ENCODE data around the gene ZNF423. TPM values are rescaled to one million over a fixed set of nuclear protein-coding genes. Genes with fewer than 3 reads are reported as not detected.

Gene ZNF423
- polyA plus RNA-seq (2012; rRNA removed), result 1.2 and 1.9 TPM in 2 replicates
- polyA plus RNA-seq (2012; cell fraction: cytosol; rRNA removed), result 1.3 and 3.3 TPM in 2 replicates
- polyA plus RNA-seq (2012; cell fraction: nucleus; rRNA removed), result 0.51 and 1.1 TPM in 2 replicates

DNA sequence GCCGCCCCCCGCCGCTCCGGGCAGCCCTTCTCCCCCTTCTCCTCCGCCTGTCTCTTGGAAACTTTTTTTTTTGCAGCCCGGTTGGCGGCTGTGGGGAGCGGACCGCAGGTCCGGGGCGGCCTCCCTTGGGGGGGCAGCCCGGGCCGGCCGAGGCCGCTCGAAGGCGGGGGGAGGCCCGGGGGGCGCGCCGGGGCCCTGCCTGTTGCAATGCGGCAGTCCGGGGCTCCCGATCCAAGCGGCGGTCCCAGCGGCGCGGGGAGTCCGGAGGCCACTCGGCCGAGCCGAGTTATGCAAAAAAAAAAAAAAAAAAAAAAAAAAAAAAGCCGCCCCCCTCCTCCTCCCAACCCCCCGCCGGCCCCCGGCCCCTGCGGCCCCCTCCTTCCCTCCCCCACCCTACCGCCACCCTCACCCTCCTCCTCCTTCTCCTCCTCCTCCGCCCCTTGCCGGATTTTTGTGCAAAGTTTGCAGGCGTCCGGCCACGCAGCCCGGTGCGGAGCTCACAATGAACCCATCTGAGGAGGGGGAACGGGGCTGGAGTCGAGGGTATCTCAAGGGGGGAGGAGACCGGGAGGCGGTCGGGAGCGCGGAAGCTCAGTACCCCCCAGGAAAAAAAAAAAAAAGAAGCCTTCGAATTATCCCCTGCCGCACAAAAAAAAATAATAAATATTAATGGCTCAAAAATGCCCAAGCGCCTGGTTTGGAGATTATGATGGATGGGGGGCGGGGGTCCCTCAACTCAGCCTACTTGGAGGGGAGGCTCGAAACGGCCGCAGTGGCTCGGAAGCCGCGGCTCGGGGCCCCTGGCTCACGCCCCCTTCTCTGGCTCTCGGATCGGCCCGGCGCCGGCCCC, at the start of gene ZNF423:
Gene ZNF423, minus strand, starts transcription at position 291 of the 850 bp plus-strand sequence. CDS start 338 bp downstream, outside the sequence.
- Histone ChIP-seq H3K9ac (peak within 1 kb of the TSS; percentile 62; the same call in 1 of the 2 replicates), H3K27ac (ENCODE audit: low read depth in 2 of 2, low read length in 1 of 2) (peak within 1 kb of the TSS in 1 of 2 experiments; percentile 92; a peak in 2 of 4 replicates), H2AFZ (ENCODE audit: low read depth) (peak within 1 kb of the TSS; percentile 78), H3K4me2 (peak within 1 kb of the TSS; percentile 91), H3F3A (replicated peaks; ENCODE audit: insufficient read depth) (no peaks in the 10 kb centered on the region), H3K9me3 (no peaks in the 10 kb centered on the region), H3K36me3 (replicated peaks in 1 of 2; ENCODE audit: control insufficient read depth in 1 of 2, insufficient read depth in 2 of 2, low read length in 1 of 2) (no peaks in the 10 kb centered on the region), H4K20me1 (ENCODE audit: insufficient read depth) (no peaks in the 10 kb centered on the region; the same call in none of the 2 replicates), H3K4me1 (ENCODE audit: control insufficient read depth in 1 of 2, insufficient read depth in 2 of 2, low read depth in 1 of 2, low read length in 1 of 2) (peaks cover 13 to 39% of the 10 kb centered on the region in 2 experiments; a peak in 3 of 4 replicates), H3K4me3 (ENCODE audit: low read depth in 2 of 2, low read length in 1 of 2) (peak within 1 kb of the TSS; percentile 61 to 68), H3K27me3 (ENCODE audit: insufficient read depth) (peaks cover 8% of the 10 kb centered on the region), H3K9me2 (no peaks in the 10 kb centered on the region), H3K79me2 (ENCODE audit: insufficient read depth) (no peaks in the 10 kb centered on the region)
- peak; percentile 75 for DNase-seq
- CTCF ChIA-PET, result interaction anchor here (1.2 to 5.1 kb wide), 23 partner anchors 9 to 448 kb away, joined by 3 to 94 read pairs (median 15); no protein-coding TSS in a partner anchor
- TF ChIP-seq NRF1 (IDR thresholded peaks at IDR 0.05; ENCODE audit: low read depth, low read length), result no peak
- no peak for TF ChIP-seq MEF2A (IDR thresholded peaks at IDR 0.05; ENCODE audit: borderline replicate concordance, low read depth)
- TF ChIP-seq, protein P1, sequence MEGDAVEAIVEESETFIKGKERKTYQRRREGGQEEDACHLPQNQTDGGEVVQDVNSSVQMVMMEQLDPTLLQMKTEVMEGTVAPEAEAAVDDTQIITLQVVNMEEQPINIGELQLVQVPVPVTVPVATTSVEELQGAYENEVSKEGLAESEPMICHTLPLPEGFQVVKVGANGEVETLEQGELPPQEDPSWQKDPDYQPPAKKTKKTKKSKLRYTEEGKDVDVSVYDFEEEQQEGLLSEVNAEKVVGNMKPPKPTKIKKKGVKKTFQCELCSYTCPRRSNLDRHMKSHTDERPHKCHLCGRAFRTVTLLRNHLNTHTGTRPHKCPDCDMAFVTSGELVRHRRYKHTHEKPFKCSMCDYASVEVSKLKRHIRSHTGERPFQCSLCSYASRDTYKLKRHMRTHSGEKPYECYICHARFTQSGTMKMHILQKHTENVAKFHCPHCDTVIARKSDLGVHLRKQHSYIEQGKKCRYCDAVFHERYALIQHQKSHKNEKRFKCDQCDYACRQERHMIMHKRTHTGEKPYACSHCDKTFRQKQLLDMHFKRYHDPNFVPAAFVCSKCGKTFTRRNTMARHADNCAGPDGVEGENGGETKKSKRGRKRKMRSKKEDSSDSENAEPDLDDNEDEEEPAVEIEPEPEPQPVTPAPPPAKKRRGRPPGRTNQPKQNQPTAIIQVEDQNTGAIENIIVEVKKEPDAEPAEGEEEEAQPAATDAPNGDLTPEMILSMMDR (IDR thresholded peaks at IDR 0.05), result 0 out of 2 replicates have a peak, but pooled peaks have one; percentile 5
- TF ChIP-seq, protein P2, sequence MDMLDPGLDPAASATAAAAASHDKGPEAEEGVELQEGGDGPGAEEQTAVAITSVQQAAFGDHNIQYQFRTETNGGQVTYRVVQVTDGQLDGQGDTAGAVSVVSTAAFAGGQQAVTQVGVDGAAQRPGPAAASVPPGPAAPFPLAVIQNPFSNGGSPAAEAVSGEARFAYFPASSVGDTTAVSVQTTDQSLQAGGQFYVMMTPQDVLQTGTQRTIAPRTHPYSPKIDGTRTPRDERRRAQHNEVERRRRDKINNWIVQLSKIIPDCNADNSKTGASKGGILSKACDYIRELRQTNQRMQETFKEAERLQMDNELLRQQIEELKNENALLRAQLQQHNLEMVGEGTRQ (IDR thresholded peaks at IDR 0.05; ENCODE audit: borderline replicate concordance, low read depth, low read length), result no peak
- no peak for TF ChIP-seq RAD21 (IDR thresholded peaks at IDR 0.05; ENCODE audit: low read length)
- under 1% methylated on average over 52 of the region's 70 CpGs for WGBS (ENCODE audit: low lambda C conversion rate)
- POLR2A ChIA-PET, result interaction anchor here (0.6 to 1.8 kb wide), 6 partner anchors 12 to 212 kb away, joined by 3 to 5 read pairs (median 4); no protein-coding TSS in a partner anchor

DNA sequence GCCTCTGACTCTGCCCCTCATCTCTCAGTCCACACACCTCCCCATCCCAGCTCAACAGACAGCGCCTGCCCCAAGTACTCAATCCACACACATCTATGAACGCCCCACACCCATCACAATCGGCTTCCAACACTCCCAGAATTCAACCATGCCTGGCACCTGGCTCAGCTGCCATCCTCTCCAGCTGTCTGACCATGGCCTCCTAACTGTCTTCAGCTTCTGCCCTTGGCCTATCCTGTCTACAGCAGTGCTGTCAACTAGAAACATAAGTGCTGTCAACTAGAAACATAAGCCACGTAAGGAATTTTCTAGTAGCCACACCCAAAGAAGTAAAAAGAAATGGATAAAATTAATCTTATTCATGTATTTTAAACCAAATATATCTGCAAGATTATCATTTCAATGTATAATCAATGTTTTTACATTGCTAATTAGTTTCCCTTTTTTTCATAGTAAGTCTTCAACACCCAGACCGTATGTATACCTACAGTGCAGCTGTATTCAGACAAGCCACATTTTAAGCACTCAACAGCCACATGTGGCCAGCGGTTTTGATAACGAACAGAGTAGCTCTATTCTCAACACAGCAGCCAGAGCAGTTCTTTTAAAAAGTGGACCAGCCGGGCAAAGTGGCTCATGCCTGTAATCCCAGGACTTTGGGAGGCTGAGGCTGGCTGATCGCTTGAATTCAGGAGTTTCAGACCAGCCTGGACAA, 48.6 kb upstream of the ZNF423 start:
- 35% methylated on average over 9 of the region's 9 CpGs for WGBS (ENCODE audit: low lambda C conversion rate)
- Histone ChIP-seq H3K9me2 (no peaks in the 10 kb centered on the region), H3K27me3 (ENCODE audit: insufficient read depth) (no peaks in the 10 kb centered on the region; the same call in 1 of the 2 replicates), H3K79me2 (ENCODE audit: insufficient read depth) (no peaks in the 10 kb centered on the region), H3K4me3 (ENCODE audit: low read depth in 2 of 2, low read length in 1 of 2) (no peak overlapping the region), H3K36me3 (replicated peaks in 1 of 2; ENCODE audit: control insufficient read depth in 1 of 2, insufficient read depth in 2 of 2, low read length in 1 of 2) (no peaks in the 10 kb centered on the region), H4K20me1 (ENCODE audit: insufficient read depth) (no peaks in the 10 kb centered on the region), H3K4me2 (no peak overlapping the region), H3K9me3 (no peaks in the 10 kb centered on the region), H3F3A (replicated peaks; ENCODE audit: insufficient read depth) (no peaks in the 10 kb centered on the region), H2AFZ (ENCODE audit: low read depth) (no peak overlapping the region), H3K9ac (no peak overlapping the region), H3K27ac (ENCODE audit: low read depth in 2 of 2, low read length in 1 of 2) (no peak overlapping the region), H3K4me1 (ENCODE audit: control insufficient read depth in 1 of 2, insufficient read depth in 2 of 2, low read depth in 1 of 2, low read length in 1 of 2) (no peaks in the 10 kb centered on the region)
- ChIA-PET CTCF (interaction anchor here (1.1 to 2.3 kb wide), 3 partner anchors 17 to 47 kb away, joined by 8 to 9 read pairs (median 9); no protein-coding TSS in a partner anchor), POLR2A (no interaction called here)
- no peak for DNase-seq
- TF ChIP-seq RCOR1 (IDR thresholded peaks at IDR 0.05; ENCODE audit: low read length), result no peak
- TF ChIP-seq RXRA (IDR thresholded peaks at IDR 0.05; ENCODE audit: borderline replicate concordance, low read depth), result no peak
- TF ChIP-seq TCF12 (IDR thresholded peaks at IDR 0.05), result no peak
- TF ChIP-seq, protein P3, sequence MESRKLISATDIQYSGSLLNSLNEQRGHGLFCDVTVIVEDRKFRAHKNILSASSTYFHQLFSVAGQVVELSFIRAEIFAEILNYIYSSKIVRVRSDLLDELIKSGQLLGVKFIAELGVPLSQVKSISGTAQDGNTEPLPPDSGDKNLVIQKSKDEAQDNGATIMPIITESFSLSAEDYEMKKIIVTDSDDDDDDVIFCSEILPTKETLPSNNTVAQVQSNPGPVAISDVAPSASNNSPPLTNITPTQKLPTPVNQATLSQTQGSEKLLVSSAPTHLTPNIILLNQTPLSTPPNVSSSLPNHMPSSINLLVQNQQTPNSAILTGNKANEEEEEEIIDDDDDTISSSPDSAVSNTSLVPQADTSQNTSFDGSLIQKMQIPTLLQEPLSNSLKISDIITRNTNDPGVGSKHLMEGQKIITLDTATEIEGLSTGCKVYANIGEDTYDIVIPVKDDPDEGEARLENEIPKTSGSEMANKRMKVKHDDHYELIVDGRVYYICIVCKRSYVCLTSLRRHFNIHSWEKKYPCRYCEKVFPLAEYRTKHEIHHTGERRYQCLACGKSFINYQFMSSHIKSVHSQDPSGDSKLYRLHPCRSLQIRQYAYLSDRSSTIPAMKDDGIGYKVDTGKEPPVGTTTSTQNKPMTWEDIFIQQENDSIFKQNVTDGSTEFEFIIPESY (IDR thresholded peaks at IDR 0.05; ENCODE audit: borderline replicate concordance, low read depth), result no peak
- TF ChIP-seq, protein P4, sequence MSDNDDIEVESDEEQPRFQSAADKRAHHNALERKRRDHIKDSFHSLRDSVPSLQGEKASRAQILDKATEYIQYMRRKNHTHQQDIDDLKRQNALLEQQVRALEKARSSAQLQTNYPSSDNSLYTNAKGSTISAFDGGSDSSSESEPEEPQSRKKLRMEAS (IDR thresholded peaks at IDR 0.05; ENCODE audit: low read depth), result no peak
- TF ChIP-seq POLR2AphosphoS5 (IDR thresholded peaks at IDR 0.05; ENCODE audit: low read depth, low read length), result no peak
- TF ChIP-seq RFX5 (IDR thresholded peaks at IDR 0.05; ENCODE audit: low read length), result no peak
- no peak for TF ChIP-seq GABPA (IDR thresholded peaks at IDR 0.05; ENCODE audit: low read depth)
- no peak for TF ChIP-seq TAF1 (IDR thresholded peaks at IDR 0.05; ENCODE audit: borderline replicate concordance, low read depth, low read length)
- TF ChIP-seq YY1 (IDR thresholded peaks at IDR 0.05; ENCODE audit: low read depth), result no peak
- no peak for TF ChIP-seq JUND (IDR thresholded peaks at IDR 0.05)
- TF ChIP-seq RAD21 (IDR thresholded peaks at IDR 0.05; ENCODE audit: low read length), result no peak
- no peak for TF ChIP-seq EP300 (IDR thresholded peaks at IDR 0.05; ENCODE audit: borderline replicate concordance in 1 of 2, low read depth in 1 of 2, low read length in 1 of 2)
- TF ChIP-seq NRF1 (IDR thresholded peaks at IDR 0.05; ENCODE audit: low read depth, low read length), result no peak
- no peak for TF ChIP-seq FOXM1 (IDR thresholded peaks at IDR 0.05; ENCODE audit: low read depth)
- TF ChIP-seq CHD2 (IDR thresholded peaks at IDR 0.05; ENCODE audit: low read length, partially characterized antibody), result no peak
